A549 (cell line): ENCODE measurements around the gene KLHL2. TPM values are rescaled to one million over a fixed set of nuclear protein-coding genes. Genes with fewer than 3 reads are reported as not detected.
"Not testable (repeated sequence)": the region's sequence is repeated elsewhere in the genome, so short reads cannot be mapped to it uniquely, and the experiment has no call there.

Experiments
- ATAC-seq, 2 experiments: fragments of 200-7000 bp in 1 of 2; fragments of >200 bp in 1 of 2; cut with Nextera tagmentation in 1 of 2; cut with Tn5 transposase in 1 of 2; 3 replicates each; pipeline versions ENCODE4 v1.8.0 to v1.9.1; 2018 to 2020; ENCODE audit warnings: mild to moderate bottlenecking in 1 of 2, moderate library complexity in 1 of 2
- CTCF ChIA-PET: fragments of 300-600 bp; sonication (Branson Sonifier 250); formaldehyde crosslinking; extraction: SDS; loops from one replicate; lab custom pipeline; 2021; ENCODE audit warnings: antibody characterized with exemption, inconsistent platforms; lab: Yijun Ruan, JAX
- POLR2A ChIA-PET: fragments of 350-600 bp; formaldehyde crosslinking; extraction: SDS; loops from one replicate; lab custom pipeline; 2021; ENCODE audit warnings: antibody characterized with exemption, inconsistent platforms; lab: Yijun Ruan, JAX
- DNase-seq, 2 experiments: peaks; one replicate each; pipeline versions ENCODE4 v3.0.0 to v3.0.0-alpha.2; 2011 to 2016; ENCODE audit warnings: low read depth in 1 of 2, low spot score in 1 of 2
- FAIRE-seq: peaks from 2 replicates; lab custom pipeline; 2011; peaks lifted over from hg19 to GRCh38; lab: Jason Lieb, UNC
- H3K27ac ChIP-seq, 2 experiments: fragments of >200 bp; sonication (Bioruptor Twin); formaldehyde crosslinking; 3 replicates each; pipeline ENCODE4 v1.5.1; 2016 to 2017
- H3K4me1 ChIP-seq: fragments of >200 bp; sonication (Bioruptor Twin); formaldehyde crosslinking; 3 replicates; pipeline ENCODE4 v1.6.1; 2016
- H3K4me2 ChIP-seq: fragments of >200 bp; sonication (Bioruptor Twin); formaldehyde crosslinking; 3 replicates; pipeline ENCODE4 v1.6.1; 2016
- H3K4me3 ChIP-seq: fragments of >200 bp; sonication (Bioruptor Twin); formaldehyde crosslinking; 3 replicates; pipeline ENCODE4 v1.5.1; 2016
- H3K9me3 ChIP-seq: fragments of >200 bp; sonication (Bioruptor Twin); formaldehyde crosslinking; 3 replicates; pipeline ENCODE4 v1.6.1; 2016
- CHD2 ChIP-seq: fragments of 150-350 bp; IDR thresholded peaks from 2 replicates; pipeline ENCODE4 v1.6.1; 2014; ENCODE audit warnings: low read length; ENCODE audit not compliant: partially characterized antibody
- EHMT2 ChIP-seq: fragments of 200-600 bp; sonication (generic); IDR thresholded peaks from 2 replicates; pipeline ENCODE4 v1.6.1; 2016; ENCODE audit warnings: antibody characterized with exemption, low read depth, mild to moderate bottlenecking, moderate library complexity
- FOSB ChIP-seq: fragments of 250-450 bp; sonication (Bioruptor Pico); IDR thresholded peaks from 2 replicates; pipeline ENCODE4 v1.5.0; 2020; ENCODE audit warnings: mild to moderate bottlenecking, moderate library complexity
- FOSL2 ChIP-seq, 2 experiments: fragments of 450-650 bp in 1 of 2; fragments of >200 bp in 1 of 2; sonication (Bioruptor Twin) in 1 of 2; formaldehyde crosslinking; IDR thresholded peaks; 2 replicates each; pipeline versions ENCODE4 v1.5.0 to v1.6.1; 2016 to 2020; ENCODE audit warnings: mild to moderate bottlenecking in 1 of 2, moderate library complexity in 1 of 2
- HDAC2 ChIP-seq: fragments of 200-600 bp; sonication (generic); IDR thresholded peaks from 2 replicates; pipeline ENCODE4 v1.6.1; 2016
- HEYL ChIP-seq: fragments of 250-450 bp; sonication (Bioruptor Pico); IDR thresholded peaks from 2 replicates; pipeline ENCODE4 v1.8.0; 2021; ENCODE audit warnings: mild to moderate bottlenecking, moderate library complexity
- HOXA7 ChIP-seq: fragments of 250-450 bp; sonication (Bioruptor Pico); IDR thresholded peaks from 2 replicates; pipeline ENCODE4 v1.5.0; 2020; ENCODE audit warnings: mild to moderate bottlenecking, moderate library complexity
- JUN ChIP-seq, 2 experiments: fragments of >200 bp; sonication (Bioruptor Twin); formaldehyde crosslinking; IDR thresholded peaks; 2 replicates in 1 of 2; 3 replicates in 1 of 2; pipeline ENCODE4 v1.6.1; 2016 to 2017
- KDM5A ChIP-seq: fragments of 200-600 bp; sonication (generic); IDR thresholded peaks from 2 replicates; pipeline ENCODE4 v1.6.1; 2016; ENCODE audit warnings: antibody characterized with exemption, mild to moderate bottlenecking
- MAFK ChIP-seq: fragments of 450-650 bp; IDR thresholded peaks from 2 replicates; pipeline ENCODE4 v1.6.1; 2014; ENCODE audit not compliant: partially characterized antibody
- RFX5 ChIP-seq: fragments of 450-650 bp; IDR thresholded peaks from 2 replicates; pipeline ENCODE4 v1.7.1; 2014; ENCODE audit warnings: antibody characterized with exemption, mild to moderate bottlenecking, moderate library complexity
- SREBF2 ChIP-seq: fragments of 450-650 bp; IDR thresholded peaks from 2 replicates; pipeline ENCODE4 v1.6.1; 2014; ENCODE audit warnings: mild to moderate bottlenecking, moderate library complexity
- TFCP2L1 ChIP-seq: fragments of 250-450 bp; sonication (Bioruptor Pico); IDR thresholded peaks from 2 replicates; pipeline ENCODE4 v1.5.0; 2021; ENCODE audit warnings: mild to moderate bottlenecking
- ZC3H11A ChIP-seq: fragments of 450-650 bp; IDR thresholded peaks from 2 replicates; pipeline ENCODE4 v1.6.1; 2014; ENCODE audit warnings: antibody characterized with exemption, mild to moderate bottlenecking
- ZSCAN20 ChIP-seq: fragments of 250-450 bp; sonication (Bioruptor Pico); IDR thresholded peaks from 2 replicates; pipeline ENCODE4 v1.8.0; 2022; ENCODE audit warnings: mild to moderate bottlenecking, moderate library complexity
- WGBS: methylation state at CpG from one replicate; pipeline ENCODE4 v1.1.6; 2017; ENCODE audit errors: missing lambda C conversion rate; 5-methylcytosine and 5-hydroxymethylcytosine counted together
- polyA plus RNA-seq, 4 experiments: library from polyadenylated mRNA; depleted of rRNA in 3 of 4; stranded (reverse); fragments of >200 nt; fragmentation: RNase III in 1 of 4; extraction: RNeasy Plus Mini Kit Qiagen cat#74134 plus additional on column Dnase treatment in 1 of 4; gene quantifications; 2 replicates in 3 of 4; 3 replicates in 1 of 4; pipeline ENCODE4 v1.2.3, GENCODE V29; 2011 to 2017
- TF ChIP-seq, protein P1 (sequence below): fragments of >200 bp; sonication (Bioruptor Twin); formaldehyde crosslinking; IDR thresholded peaks from 3 replicates; pipeline ENCODE4 v1.5.1; 2016

Gene KLHL2
- polyA plus RNA-seq, 2 of the 4 experiments (the other 2 are of a cell fraction), result 13.6 to 21.6 TPM

DNA sequence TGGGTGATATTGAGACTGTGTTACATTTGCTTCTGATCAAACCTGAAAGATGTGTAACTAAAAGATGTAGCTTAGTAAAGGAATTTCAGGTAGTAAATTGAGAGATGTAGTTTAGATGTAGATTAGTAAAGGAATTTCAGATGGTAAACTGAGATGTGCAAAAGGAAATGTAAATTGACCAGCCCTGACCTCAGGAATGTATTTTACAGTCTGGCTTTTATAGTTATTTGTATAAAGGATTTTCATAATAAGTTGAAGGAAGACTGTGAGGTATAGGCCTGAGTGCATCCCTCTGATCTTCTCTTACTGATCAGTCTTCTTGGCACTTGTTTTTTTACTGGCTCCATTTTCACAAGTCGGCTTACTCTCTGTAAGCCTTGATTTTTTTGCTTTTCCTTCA, 3.2 kb downstream of the KLHL2 start:
- no peak overlapping the region for H3K27ac ChIP-seq
- ATAC-seq (no peak), FAIRE-seq (no peak), DNase-seq (no peak)
- peaks cover 54% of the 10 kb centered on the region for H3K4me1 ChIP-seq
- no peaks in the 10 kb centered on the region for H3K9me3 ChIP-seq
- WGBS, result 38% methylated on average over 1 of the region's 1 CpG
- H3K4me3 ChIP-seq, result no peak overlapping the region
- CTCF ChIA-PET, result no interaction called here
- H3K4me2 ChIP-seq, result peak overlapping the region; percentile 15; the same call in 1 of the 3 replicates
- TF ChIP-seq HDAC2 (no peak), CHD2 (no peak), FOSB (CRISPR knock-in tag) (no peak), JUN (IDR thresholded peaks at IDR 0.05) (no peak), FOSL2 (IDR thresholded peaks at IDR 0.05) (no peak), FOSL2 (CRISPR knock-in tag; IDR thresholded peaks at IDR 0.05) (no peak), EHMT2 (no peak), RFX5 (no peak), KDM5A (no peak), MAFK (no peak), ZSCAN20 (CRISPR knock-in tag) (no peak), ZC3H11A (no peak), TFCP2L1 (CRISPR knock-in tag) (no peak), SREBF2 (no peak), HEYL (CRISPR knock-in tag) (no peak), HOXA7 (CRISPR knock-in tag) (no peak)
- TF ChIP-seq, protein P1, sequence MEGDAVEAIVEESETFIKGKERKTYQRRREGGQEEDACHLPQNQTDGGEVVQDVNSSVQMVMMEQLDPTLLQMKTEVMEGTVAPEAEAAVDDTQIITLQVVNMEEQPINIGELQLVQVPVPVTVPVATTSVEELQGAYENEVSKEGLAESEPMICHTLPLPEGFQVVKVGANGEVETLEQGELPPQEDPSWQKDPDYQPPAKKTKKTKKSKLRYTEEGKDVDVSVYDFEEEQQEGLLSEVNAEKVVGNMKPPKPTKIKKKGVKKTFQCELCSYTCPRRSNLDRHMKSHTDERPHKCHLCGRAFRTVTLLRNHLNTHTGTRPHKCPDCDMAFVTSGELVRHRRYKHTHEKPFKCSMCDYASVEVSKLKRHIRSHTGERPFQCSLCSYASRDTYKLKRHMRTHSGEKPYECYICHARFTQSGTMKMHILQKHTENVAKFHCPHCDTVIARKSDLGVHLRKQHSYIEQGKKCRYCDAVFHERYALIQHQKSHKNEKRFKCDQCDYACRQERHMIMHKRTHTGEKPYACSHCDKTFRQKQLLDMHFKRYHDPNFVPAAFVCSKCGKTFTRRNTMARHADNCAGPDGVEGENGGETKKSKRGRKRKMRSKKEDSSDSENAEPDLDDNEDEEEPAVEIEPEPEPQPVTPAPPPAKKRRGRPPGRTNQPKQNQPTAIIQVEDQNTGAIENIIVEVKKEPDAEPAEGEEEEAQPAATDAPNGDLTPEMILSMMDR, result no peak
- POLR2A ChIA-PET, result no interaction called here

GRCh38 chr4:165212647-165213046, 5.3 kb downstream of the KLHL2 start:
- H3K4me1 ChIP-seq, result peaks cover 66% of the 10 kb centered on the region
- H3K4me2 ChIP-seq, CTCF ChIA-PET, H3K9me3 ChIP-seq, DNase-seq, H3K27ac ChIP-seq, FAIRE-seq, POLR2A ChIA-PET, H3K4me3 ChIP-seq, ATAC-seq: not testable (repeated sequence)
- 53% methylated on average over 2 of the region's 2 CpGs for WGBS

DNA sequence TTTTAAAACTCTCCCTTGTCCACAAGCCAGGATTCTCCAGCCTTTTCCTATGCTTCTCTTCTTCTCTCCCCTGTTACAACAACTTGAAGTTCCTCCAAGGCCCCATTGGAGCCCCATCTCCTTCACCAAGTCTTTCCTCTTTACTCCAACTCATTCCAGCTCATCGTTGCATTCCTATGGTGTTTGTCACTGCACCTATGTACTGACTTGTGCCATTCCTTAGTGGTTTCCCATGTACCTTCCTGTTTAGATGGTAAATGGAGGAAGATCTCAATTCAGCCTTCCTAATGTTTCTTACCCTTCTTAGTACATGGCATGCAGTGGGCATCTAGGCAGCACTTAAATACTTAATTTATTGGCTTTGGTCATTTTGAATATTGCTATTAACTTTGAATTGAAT, 6.0 kb downstream of the KLHL2 start:
- WGBS, result 79% methylated on average over 1 of the region's 1 CpG
- 0 out of 3 replicates have a peak overlapping the region, but pooled peaks have one; percentile 23 for H3K4me2 ChIP-seq
- H3K27ac ChIP-seq, H3K4me3 ChIP-seq, CTCF ChIA-PET, H3K9me3 ChIP-seq, DNase-seq, FAIRE-seq, POLR2A ChIA-PET: not testable (repeated sequence)
- H3K4me1 ChIP-seq, result peaks cover 66% of the 10 kb centered on the region
- peak in 1 of 2 experiments; percentile 41; a peak in 1 of 6 replicates for ATAC-seq

DNA sequence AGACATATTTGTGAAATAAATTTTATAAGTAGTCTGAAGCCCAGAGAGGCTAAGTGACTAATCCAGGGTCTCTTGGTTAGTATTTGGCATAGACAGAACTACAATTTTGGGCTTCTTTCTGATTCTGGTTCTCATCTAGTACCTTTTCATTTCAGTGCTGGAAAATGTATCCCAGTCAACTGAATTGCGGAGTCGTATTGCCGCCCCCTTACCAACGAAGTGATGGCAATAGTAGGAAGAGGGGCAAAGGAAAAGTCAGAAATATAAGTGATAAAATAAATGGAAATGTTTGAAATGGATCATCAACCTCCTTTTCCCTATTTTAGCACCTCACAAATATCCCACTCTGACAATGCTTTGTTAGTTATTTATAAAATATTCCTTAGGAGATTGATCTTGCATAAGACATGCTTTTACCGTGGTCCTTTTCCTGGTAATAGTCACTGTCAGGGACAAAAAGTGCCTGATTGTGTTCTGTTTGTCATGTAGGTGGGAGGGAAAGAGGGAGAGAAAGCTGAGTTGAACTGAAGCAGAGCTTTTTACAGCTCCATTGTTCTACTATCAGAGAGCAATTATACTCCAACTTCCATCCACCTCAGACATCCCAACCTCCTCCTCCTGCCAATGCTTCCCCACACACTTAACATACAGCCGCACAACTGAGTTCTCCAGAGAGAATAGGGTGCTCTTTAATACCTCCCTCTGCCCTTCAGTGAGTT, 6.8 kb downstream of the KLHL2 start:
- peak overlapping the region; percentile 60 for H3K4me2 ChIP-seq
- H3K27ac ChIP-seq, result peak overlapping the region in 1 of 2 experiments; percentile 34; a peak in 2 of 6 replicates
- CTCF ChIA-PET, FAIRE-seq, DNase-seq, ATAC-seq, H3K4me3 ChIP-seq, POLR2A ChIA-PET, H3K9me3 ChIP-seq: not testable (repeated sequence)
- WGBS, result 86% methylated on average over 6 of the region's 6 CpGs
- H3K4me1 ChIP-seq, result peaks cover 59% of the 10 kb centered on the region
